Testis (tissue), 3 donors: ENCODE data around the gene STX1B. TPM values are rescaled to one million over a fixed set of nuclear protein-coding genes. Genes with fewer than 3 reads are reported as not detected.
A peak's percentile ranks its signal among the peaks of the same experiment; 100 is the strongest.

Experiments
- DNase-seq: peaks from one replicate; pipeline ENCODE4 v3.0.0-alpha.2; 2019
- H3K27ac ChIP-seq, 2 donors: fragments of 200-600 bp; sonication (generic); one replicate each; pipeline ENCODE4 v1.5.1; 2019
- H3K27me3 ChIP-seq: fragments of 200-600 bp; sonication (generic); one replicate; pipeline ENCODE4 v1.5.1; 2019
- H3K36me3 ChIP-seq: fragments of 200-600 bp; sonication (generic); one replicate; pipeline ENCODE4 v1.5.1; 2017; ENCODE audit warnings: low read depth; ENCODE audit errors: missing control alignments
- H3K4me1 ChIP-seq: fragments of 200-600 bp; sonication (generic); one replicate; pipeline ENCODE4 v1.5.1; 2019
- H3K4me3 ChIP-seq, 2 donors: fragments of 200-600 bp; sonication (generic); one replicate each; pipeline ENCODE4 v1.5.1; 2017 to 2019
- H3K9me3 ChIP-seq: fragments of 200-600 bp; sonication (generic); one replicate; pipeline ENCODE4 v1.5.1; 2017
- CTCF ChIP-seq, 3 experiments: fragments of 450-650 bp in 2 of 3; fragments of 200-600 bp in 1 of 3; sonication (generic) in 1 of 3; IDR thresholded peaks; one replicate each; pipeline ENCODE4 v1.5.1; 2016 to 2019; ENCODE audit warnings: antibody characterized with exemption in 3 of 3, mild to moderate bottlenecking in 2 of 3, moderate library complexity in 1 of 3
- POLR2A ChIP-seq: fragments of 450-650 bp; IDR thresholded peaks from one replicate; pipeline ENCODE4 v1.6.1; 2017; ENCODE audit warnings: antibody characterized with exemption, mild to moderate bottlenecking, moderate library complexity
- WGBS, 2 donors: methylation state at CpG; one replicate each; pipeline ENCODE4 v1.1.5; 2018; 5-methylcytosine and 5-hydroxymethylcytosine counted together
- intact Hi-C: fragments of 100-400 bp; cut with DNase I; formaldehyde crosslinking; loops from one replicate; pipeline ENCODE4 v1.15.1; 2023; ENCODE audit warnings: low total_unique reads
- polyA plus RNA-seq: library from polyadenylated mRNA; stranded (reverse); fragments of 350-450 nt; fragmentation: Illumina TruSeq; extraction: RNeasy Lipid Tissue Mini Kit (QIAGEN cat#74804); gene quantifications from one replicate; pipeline ENCODE4 v1.2.3, GENCODE V29; 2014; ENCODE audit warnings: low read depth, low replicate concordance; ENCODE audit not compliant: insufficient read depth
- total RNA-seq, 2 donors: library from RNA; depleted of rRNA; stranded (reverse); fragments of >200 nt; gene quantifications; one replicate each; pipeline ENCODE4 v1.2.3, GENCODE V29; 2016

The STX1B gene
- total and polyA plus RNA-seq, 3 donors from 2014 or later: 5.8 to 8.7 (median 6.3) TPM

GRCh38 chr16:30963925-30964511, 46.4 kb downstream of the STX1B start:
- Histone ChIP-seq H3K36me3 (no peaks in the 10 kb centered on the region), H3K4me1 (peaks cover 1% of the 10 kb centered on the region), H3K9me3 (no peaks in the 10 kb centered on the region), H3K27me3 (no peaks in the 10 kb centered on the region), H3K27ac (no peak overlapping the region), H3K4me3 (no peak overlapping the region)
- TF ChIP-seq POLR2A: no peak
- no peak for DNase-seq
- 90 to 91% methylated on average over 16 to 18 of the region's 18 CpGs for WGBS, 2 donors
- intact Hi-C loops: no loop called here

GRCh38 chr16:30961384-30961783, 49.1 kb downstream of the STX1B start:
- no peak for DNase-seq
- H3K27ac ChIP-seq: no peak overlapping the region
- H3K36me3 ChIP-seq: no peaks in the 10 kb centered on the region
- no peak overlapping the region for H3K4me3 ChIP-seq
- H3K27me3 ChIP-seq: no peaks in the 10 kb centered on the region
- TF ChIP-seq CTCF (IDR thresholded peaks at IDR 0.05): no peak
- TF ChIP-seq POLR2A: no peak
- intact Hi-C loops: no loop called here
- H3K4me1 ChIP-seq: peaks cover 8% of the 10 kb centered on the region
- no peaks in the 10 kb centered on the region for H3K9me3 ChIP-seq
- WGBS, 2 donors: 92 to 93% methylated on average over 11 of the region's 11 CpGs

- Histone ChIP-seq H3K27ac (peak overlapping the region; percentile 96 to 97), H3K27me3 (no peaks in the 10 kb centered on the region), H3K9me3 (no peaks in the 10 kb centered on the region), H3K4me1 (peaks cover 14% of the 10 kb centered on the region), H3K36me3 (no peaks in the 10 kb centered on the region), H3K4me3 (peak overlapping the region; percentile 87 to 98)
- peak; percentile 67 for DNase-seq
- 10 to 15% methylated on average over 19 to 24 of the region's 55 CpGs for WGBS, 2 donors
- intact Hi-C loops: no loop called here
- TF ChIP-seq POLR2A (no peak), CTCF (IDR thresholded peaks at IDR 0.05) (no peak)
These were observed 52.0 kb downstream of the STX1B start for GRCh38 chr16:30958175-30959079.

GRCh38 chr16:30957456-30958174, 52.8 kb downstream of the STX1B start, which contains the start of gene SETD1A:
Gene SETD1A (plus strand): TSS chr16:30957754. CDS start chr16:30958732, 978 bp downstream.
- Histone ChIP-seq H3K4me1 (peaks cover 19% of the 10 kb centered on the region), H3K36me3 (no peaks in the 10 kb centered on the region), H3K4me3 (peak within 1 kb of the TSS; percentile 87 to 98), H3K9me3 (no peaks in the 10 kb centered on the region), H3K27ac (peak within 1 kb of the TSS; percentile 96 to 97), H3K27me3 (no peaks in the 10 kb centered on the region)
- WGBS, 2 donors: 0% methylated on average over 19 to 75 of the region's 85 CpGs
- DNase-seq: peak; percentile 97
- intact Hi-C loops: no loop called here
- TF ChIP-seq CTCF (IDR thresholded peaks at IDR 0.05): peak in 1 of 3 experiments; percentile 4
- no peak for TF ChIP-seq POLR2A
